GM21717 (cell line): Measurements from ENCODE around the gene VPS13D.
"Not testable (repeated sequence)": the region's sequence is repeated elsewhere in the genome, so short reads cannot be mapped to it uniquely, and the experiment has no call there.

Source experiments
- ATAC-seq: cut with Tn5 transposase; IDR thresholded peaks from one replicate; pipeline ENCODE4 v1.9.1; 2021; ENCODE audit warnings: mild to moderate bottlenecking, moderate library complexity; ENCODE audit not compliant: unreplicated experiment

Gene VPS13D

GRCh38 chr1:12444329-12444841 is 214.6 kb downstream of the VPS13D start:
- ATAC-seq = no peak

- no peak for ATAC-seq
Observed at GRCh38 chr1:12445257-12445656, 215.4 kb downstream of the VPS13D start.

- ATAC-seq = no peak
Observed at GRCh38 chr1:12446593-12446992, 216.8 kb downstream of the VPS13D start.

GRCh38 chr1:12447307-12447706 is 217.5 kb downstream of the VPS13D start:
- no peak for ATAC-seq

GRCh38 chr1:12447849-12448312 is 218.1 kb downstream of the VPS13D start:
- ATAC-seq = no peak

- no peak for ATAC-seq
Observed at GRCh38 chr1:12448746-12449177, 218.9 kb downstream of the VPS13D start.

- ATAC-seq = no peak
Observed at GRCh38 chr1:12450090-12450755, 220.4 kb downstream of the VPS13D start.

GRCh38 chr1:12450756-12451559 is 221.1 kb downstream of the VPS13D start:
- no peak for ATAC-seq

- no peak for ATAC-seq
Observed at GRCh38 chr1:12451560-12451900, 221.7 kb downstream of the VPS13D start.

- no peak for ATAC-seq
Observed at GRCh38 chr1:12452262-12452661, 222.4 kb downstream of the VPS13D start.

- no peak for ATAC-seq
Observed at GRCh38 chr1:12453400-12454343, 223.8 kb downstream of the VPS13D start.

- ATAC-seq = no peak
Observed at GRCh38 chr1:12454406-12455391, 224.9 kb downstream of the VPS13D start.

- ATAC-seq = not testable (repeated sequence)
Observed at GRCh38 chr1:12456081-12456480, 226.3 kb downstream of the VPS13D start.

GRCh38 chr1:12456979-12457378 is 227.1 kb downstream of the VPS13D start:
- no peak for ATAC-seq

GRCh38 chr1:12457771-12458170 is 227.9 kb downstream of the VPS13D start:
- ATAC-seq = no peak

GRCh38 chr1:12458571-12458970 is 228.7 kb downstream of the VPS13D start:
- ATAC-seq = no peak

- no peak for ATAC-seq
Observed at GRCh38 chr1:12460121-12460520, 230.3 kb downstream of the VPS13D start.

- ATAC-seq = no peak
Observed at GRCh38 chr1:12460911-12461621, 231.2 kb downstream of the VPS13D start.

- no peak for ATAC-seq
Observed at GRCh38 chr1:12461754-12462153, 231.9 kb downstream of the VPS13D start.
